ENCODE results near the gene KRT28. TPM values are rescaled to one million over a fixed set of nuclear protein-coding genes. Genes with fewer than 3 reads are reported as not detected.

Gene KRT28
- total and polyA plus RNA-seq, 2 experiments from 2014 or later, result not detected

GRCh38 chr17:40778461-40778860 lies 21.3 kb downstream of the KRT28 start:
- no peak overlapping the region for H3K4me3 ChIP-seq
- no peaks in the 10 kb centered on the region for H3K36me3 ChIP-seq
- no peak overlapping the region for H3K27ac ChIP-seq
- DNase-seq (ENCODE audit: low read depth in 1 of 2, low spot score in 1 of 2), result no peak
- H3K9me3 ChIP-seq (ENCODE audit: low read depth), result no peaks in the 10 kb centered on the region
- peaks cover 17% of the 10 kb centered on the region for H3K27me3 ChIP-seq
- no peak for TF ChIP-seq CTCF (IDR thresholded peaks at IDR 0.05; ENCODE audit: low read depth, low read length)
- no peaks in the 10 kb centered on the region for H3K4me1 ChIP-seq (ENCODE audit: low read depth)

- H3K27ac ChIP-seq, result no peak overlapping the region
- no peaks in the 10 kb centered on the region for H3K9me3 ChIP-seq (ENCODE audit: low read depth)
- H3K36me3 ChIP-seq, result no peaks in the 10 kb centered on the region
- H3K4me3 ChIP-seq, result no peak overlapping the region
- H3K4me1 ChIP-seq (ENCODE audit: low read depth), result no peaks in the 10 kb centered on the region
- no peak for DNase-seq (ENCODE audit: low read depth in 1 of 2, low spot score in 1 of 2)
- H3K27me3 ChIP-seq, result peaks cover 17% of the 10 kb centered on the region
- TF ChIP-seq CTCF (IDR thresholded peaks at IDR 0.05; ENCODE audit: low read depth, low read length), result no peak
These were observed 21.8 kb downstream of the KRT28 start for GRCh38 chr17:40777971-40778370.

- TF ChIP-seq CTCF (IDR thresholded peaks at IDR 0.05; ENCODE audit: low read depth, low read length), result no peak
- no peaks in the 10 kb centered on the region for H3K4me1 ChIP-seq (ENCODE audit: low read depth)
- H3K4me3 ChIP-seq, result no peak overlapping the region
- H3K36me3 ChIP-seq, result no peaks in the 10 kb centered on the region
- DNase-seq (ENCODE audit: low read depth in 1 of 2, low spot score in 1 of 2), result no peak
- H3K27me3 ChIP-seq, result peaks cover 17% of the 10 kb centered on the region
- H3K9me3 ChIP-seq (ENCODE audit: low read depth), result no peaks in the 10 kb centered on the region
- no peak overlapping the region for H3K27ac ChIP-seq
These were observed 22.3 kb downstream of the KRT28 start for GRCh38 chr17:40777459-40777858.

GRCh38 chr17:40775945-40776344 lies 23.8 kb downstream of the KRT28 start:
- Histone ChIP-seq H3K9me3 (ENCODE audit: low read depth) (no peaks in the 10 kb centered on the region), H3K36me3 (no peaks in the 10 kb centered on the region), H3K4me1 (ENCODE audit: low read depth) (no peaks in the 10 kb centered on the region), H3K27ac (no peak overlapping the region), H3K27me3 (peaks cover 17% of the 10 kb centered on the region), H3K4me3 (no peak overlapping the region)
- no peak for TF ChIP-seq CTCF (IDR thresholded peaks at IDR 0.05; ENCODE audit: low read depth, low read length)
- DNase-seq (ENCODE audit: low read depth in 1 of 2, low spot score in 1 of 2), result no peak

GRCh38 chr17:40772101-40772500 lies 27.7 kb downstream of the KRT28 start, which contains the start of gene KRT26:
Gene KRT26 (minus strand): TSS chr17:40772201. CDS start chr17:40772113, 88 bp downstream.
- no peaks in the 10 kb centered on the region for H3K9me3 ChIP-seq (ENCODE audit: low read depth)
- H3K4me3 ChIP-seq, result no peak within 1 kb of the TSS
- H3K4me1 ChIP-seq (ENCODE audit: low read depth), result no peaks in the 10 kb centered on the region
- H3K36me3 ChIP-seq, result no peaks in the 10 kb centered on the region
- H3K27me3 ChIP-seq, result no peaks in the 10 kb centered on the region
- no peak for TF ChIP-seq CTCF (IDR thresholded peaks at IDR 0.05; ENCODE audit: low read depth, low read length)
- DNase-seq (ENCODE audit: low read depth in 1 of 2, low spot score in 1 of 2), result no peak
- no peak within 1 kb of the TSS for H3K27ac ChIP-seq

- no peaks in the 10 kb centered on the region for H3K4me1 ChIP-seq (ENCODE audit: low read depth)
- H3K36me3 ChIP-seq, result no peaks in the 10 kb centered on the region
- no peak overlapping the region for H3K27ac ChIP-seq
- no peak for DNase-seq (ENCODE audit: low read depth in 1 of 2, low spot score in 1 of 2)
- no peaks in the 10 kb centered on the region for H3K27me3 ChIP-seq
- no peak overlapping the region for H3K4me3 ChIP-seq
- no peak for TF ChIP-seq CTCF (IDR thresholded peaks at IDR 0.05; ENCODE audit: low read depth, low read length)
- no peaks in the 10 kb centered on the region for H3K9me3 ChIP-seq (ENCODE audit: low read depth)
These were observed 34.1 kb downstream of the KRT28 start for GRCh38 chr17:40765657-40766056.

All from cardiac muscle cell (in vitro differentiated cells and primary cell).